OCI-LY7 (cell line): ENCODE measurements around the gene KCTD21.

ENCODE experiments used
- EZH2phosphoT487 ChIP-seq: fragments of 200-600 bp; sonication (generic); IDR thresholded peaks from 2 replicates; pipeline ENCODE4 v1.6.1; 2018; ENCODE audit warnings: low read depth, borderline replicate concordance, mild to moderate bottlenecking, mixed run types, antibody characterized with exemption, low read length, moderate library complexity, mixed read lengths
- TF ChIP-seq, protein P1 (sequence below): fragments of 200-600 bp; sonication (generic); conservative IDR thresholded peaks from 2 replicates; pipeline ENCODE4 v1.5.1; 2014; ENCODE audit warnings: mild to moderate bottlenecking, antibody characterized with exemption, low read length, moderate library complexity, mixed read lengths

DNA sequence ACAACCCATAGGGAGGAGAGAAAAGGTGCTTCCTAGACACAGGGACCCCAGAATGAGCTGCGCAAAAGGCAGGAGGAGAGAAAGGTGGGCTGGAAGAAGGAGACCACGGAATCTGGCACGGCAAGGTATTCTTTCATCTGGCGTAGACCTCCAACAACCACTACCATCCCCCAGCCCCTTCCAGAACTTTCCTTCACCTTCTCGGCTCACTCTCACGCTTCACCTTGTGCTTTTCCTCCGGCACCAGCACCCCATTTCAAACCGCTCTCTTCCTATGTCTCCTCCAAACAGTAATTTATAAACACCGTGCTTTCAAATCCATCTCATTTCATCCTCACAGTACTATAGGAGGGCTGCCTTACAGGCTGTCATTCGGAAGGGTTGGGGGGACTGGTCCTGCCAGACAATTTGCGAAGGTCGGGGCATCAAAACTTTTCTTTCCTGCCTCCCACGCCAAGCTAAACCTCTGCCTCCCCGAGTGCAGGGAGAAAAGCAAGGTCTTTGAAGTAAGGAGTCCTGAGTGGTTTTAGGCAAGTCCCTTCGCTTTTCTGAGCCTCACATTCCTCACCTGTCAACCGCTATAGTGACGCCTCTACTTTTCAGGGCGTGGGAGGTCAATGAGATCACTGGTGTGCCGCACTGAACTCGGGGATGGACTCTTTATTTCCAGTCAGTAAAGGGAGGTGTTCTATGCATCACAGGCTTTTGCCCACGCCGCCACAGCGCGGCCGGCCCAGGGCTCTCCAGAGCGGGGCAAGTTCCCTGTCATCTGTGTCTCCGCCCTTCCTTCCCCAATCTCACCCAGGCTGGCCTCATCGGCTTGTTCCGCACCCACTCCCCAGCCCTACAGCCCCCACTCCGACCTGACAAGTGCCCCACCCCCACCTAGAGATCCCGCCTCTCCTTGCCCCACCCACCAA lies 800 bp downstream of the KCTD21 start:
- TF ChIP-seq, protein P1, sequence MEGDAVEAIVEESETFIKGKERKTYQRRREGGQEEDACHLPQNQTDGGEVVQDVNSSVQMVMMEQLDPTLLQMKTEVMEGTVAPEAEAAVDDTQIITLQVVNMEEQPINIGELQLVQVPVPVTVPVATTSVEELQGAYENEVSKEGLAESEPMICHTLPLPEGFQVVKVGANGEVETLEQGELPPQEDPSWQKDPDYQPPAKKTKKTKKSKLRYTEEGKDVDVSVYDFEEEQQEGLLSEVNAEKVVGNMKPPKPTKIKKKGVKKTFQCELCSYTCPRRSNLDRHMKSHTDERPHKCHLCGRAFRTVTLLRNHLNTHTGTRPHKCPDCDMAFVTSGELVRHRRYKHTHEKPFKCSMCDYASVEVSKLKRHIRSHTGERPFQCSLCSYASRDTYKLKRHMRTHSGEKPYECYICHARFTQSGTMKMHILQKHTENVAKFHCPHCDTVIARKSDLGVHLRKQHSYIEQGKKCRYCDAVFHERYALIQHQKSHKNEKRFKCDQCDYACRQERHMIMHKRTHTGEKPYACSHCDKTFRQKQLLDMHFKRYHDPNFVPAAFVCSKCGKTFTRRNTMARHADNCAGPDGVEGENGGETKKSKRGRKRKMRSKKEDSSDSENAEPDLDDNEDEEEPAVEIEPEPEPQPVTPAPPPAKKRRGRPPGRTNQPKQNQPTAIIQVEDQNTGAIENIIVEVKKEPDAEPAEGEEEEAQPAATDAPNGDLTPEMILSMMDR, result no peak
- no peak for TF ChIP-seq EZH2phosphoT487
